ENCODE results near the gene TCF25.

Gene TCF25

DNA sequence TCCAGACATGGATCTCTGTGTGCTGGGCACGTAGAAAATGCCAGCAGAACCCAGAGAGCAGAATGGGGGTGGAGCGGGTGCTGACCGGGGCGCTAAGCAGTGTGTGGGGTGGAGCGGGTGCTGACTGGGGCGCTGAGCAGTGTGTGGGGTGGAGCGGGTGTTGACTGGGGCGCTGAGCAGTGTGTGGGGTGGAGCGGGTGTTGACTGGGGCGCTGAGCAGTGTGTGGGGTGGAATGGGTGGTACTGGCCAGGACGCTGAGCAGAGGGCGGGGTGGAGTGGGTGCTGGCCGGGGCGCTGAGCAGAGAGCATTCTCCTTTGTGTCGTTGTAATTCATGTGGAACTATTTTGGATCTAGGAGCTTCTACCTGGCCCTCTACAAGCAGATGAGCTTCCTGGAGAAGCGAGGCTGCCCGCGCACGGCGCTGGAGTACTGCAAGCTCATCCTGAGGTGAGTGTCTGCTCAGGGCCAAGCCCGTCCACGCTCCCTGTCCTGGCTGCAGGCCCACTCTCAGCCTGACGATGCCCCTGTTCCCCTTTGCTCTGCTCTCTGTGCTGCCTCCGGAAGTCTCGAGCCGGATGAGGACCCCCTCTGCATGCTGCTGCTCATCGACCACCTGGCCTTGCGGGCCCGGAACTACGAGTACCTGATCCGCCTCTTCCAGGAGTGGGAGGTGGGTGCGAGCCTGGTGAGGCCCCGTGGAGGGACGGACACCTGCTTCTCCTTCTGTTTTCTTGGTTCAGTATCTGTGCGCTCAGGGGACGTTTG lies 25.0 kb downstream of the TCF25 start:
- in situ Hi-C loops (cut with HindIII; ENCODE audit: low sequenced_read_pairs), result no loop called here

DNA sequence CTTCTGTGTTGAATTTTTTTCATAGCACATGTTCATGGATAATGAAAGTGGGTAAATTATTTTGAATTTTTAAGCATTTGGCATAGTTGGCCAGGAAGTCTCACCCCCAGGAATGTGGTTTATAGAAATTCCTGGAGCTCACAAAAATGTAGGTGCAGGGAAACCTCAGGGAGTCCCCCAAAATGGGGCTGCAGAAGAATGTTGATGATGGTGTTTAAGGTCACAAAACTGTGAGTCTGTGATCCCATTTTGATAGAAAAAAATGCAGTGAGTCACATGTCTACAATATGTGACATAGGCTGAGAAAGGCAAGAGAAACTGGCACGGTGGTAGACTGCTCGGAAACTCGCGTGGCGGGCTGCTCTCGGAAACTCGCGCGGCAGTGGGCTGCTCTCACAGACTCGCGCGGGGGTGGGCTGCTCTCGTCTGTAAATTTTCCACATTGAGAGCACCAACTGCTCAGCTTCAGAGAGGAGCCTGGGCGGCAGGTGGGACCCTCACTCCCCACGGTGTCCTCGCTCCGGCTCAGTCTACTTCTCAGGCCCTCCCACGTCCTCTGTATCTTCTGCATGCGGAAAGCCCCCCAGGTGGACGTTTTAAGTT lies 26.6 kb downstream of the TCF25 start:
- TF ChIP-seq, protein P1, sequence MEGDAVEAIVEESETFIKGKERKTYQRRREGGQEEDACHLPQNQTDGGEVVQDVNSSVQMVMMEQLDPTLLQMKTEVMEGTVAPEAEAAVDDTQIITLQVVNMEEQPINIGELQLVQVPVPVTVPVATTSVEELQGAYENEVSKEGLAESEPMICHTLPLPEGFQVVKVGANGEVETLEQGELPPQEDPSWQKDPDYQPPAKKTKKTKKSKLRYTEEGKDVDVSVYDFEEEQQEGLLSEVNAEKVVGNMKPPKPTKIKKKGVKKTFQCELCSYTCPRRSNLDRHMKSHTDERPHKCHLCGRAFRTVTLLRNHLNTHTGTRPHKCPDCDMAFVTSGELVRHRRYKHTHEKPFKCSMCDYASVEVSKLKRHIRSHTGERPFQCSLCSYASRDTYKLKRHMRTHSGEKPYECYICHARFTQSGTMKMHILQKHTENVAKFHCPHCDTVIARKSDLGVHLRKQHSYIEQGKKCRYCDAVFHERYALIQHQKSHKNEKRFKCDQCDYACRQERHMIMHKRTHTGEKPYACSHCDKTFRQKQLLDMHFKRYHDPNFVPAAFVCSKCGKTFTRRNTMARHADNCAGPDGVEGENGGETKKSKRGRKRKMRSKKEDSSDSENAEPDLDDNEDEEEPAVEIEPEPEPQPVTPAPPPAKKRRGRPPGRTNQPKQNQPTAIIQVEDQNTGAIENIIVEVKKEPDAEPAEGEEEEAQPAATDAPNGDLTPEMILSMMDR (IDR thresholded peaks at IDR 0.05; ENCODE audit: low read depth, low read length, missing control alignments), result no peak
- in situ Hi-C loops (cut with HindIII; ENCODE audit: low sequenced_read_pairs), result no loop called here
- no peak overlapping the region for H3K4me3 ChIP-seq (ENCODE audit: low read depth, low read length)
- DNase-seq (ENCODE audit: low read depth), result no peak

More for the DNA sequence above, 25.0 kb downstream of the TCF25 start:
- DNase-seq (ENCODE audit: low read depth), result no peak
- TF ChIP-seq, protein P1 (IDR thresholded peaks at IDR 0.05; ENCODE audit: low read depth, low read length, missing control alignments), result no peak
- H3K4me3 ChIP-seq (ENCODE audit: low read depth, low read length), result no peak overlapping the region

DNA sequence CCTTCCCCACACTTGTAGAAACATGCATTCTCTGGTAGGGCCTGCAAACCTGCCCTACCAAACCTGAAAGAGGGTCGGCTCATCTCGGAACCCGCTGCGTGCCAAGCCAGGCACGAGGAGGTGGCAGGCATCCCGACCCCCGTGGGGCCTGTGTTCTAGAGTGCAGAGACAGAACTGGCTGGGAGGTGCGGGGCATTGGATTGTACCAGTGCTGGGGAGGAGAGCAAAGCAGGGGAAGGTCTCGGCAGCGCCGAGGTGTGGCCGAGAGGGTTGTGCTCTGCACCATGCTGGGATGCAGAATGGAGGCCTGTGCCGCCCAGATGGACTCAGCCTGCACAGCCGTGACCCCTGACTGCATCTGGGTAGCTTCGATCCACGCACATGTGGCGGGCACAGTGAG lies 27.5 kb downstream of the TCF25 start:
- H3K4me3 ChIP-seq (ENCODE audit: low read depth, low read length), result no peak overlapping the region
- no peak for DNase-seq (ENCODE audit: low read depth)
- in situ Hi-C loops (cut with HindIII; ENCODE audit: low sequenced_read_pairs), result no loop called here
- TF ChIP-seq, protein P1 (IDR thresholded peaks at IDR 0.05; ENCODE audit: low read depth, low read length, missing control alignments), result no peak

DNA sequence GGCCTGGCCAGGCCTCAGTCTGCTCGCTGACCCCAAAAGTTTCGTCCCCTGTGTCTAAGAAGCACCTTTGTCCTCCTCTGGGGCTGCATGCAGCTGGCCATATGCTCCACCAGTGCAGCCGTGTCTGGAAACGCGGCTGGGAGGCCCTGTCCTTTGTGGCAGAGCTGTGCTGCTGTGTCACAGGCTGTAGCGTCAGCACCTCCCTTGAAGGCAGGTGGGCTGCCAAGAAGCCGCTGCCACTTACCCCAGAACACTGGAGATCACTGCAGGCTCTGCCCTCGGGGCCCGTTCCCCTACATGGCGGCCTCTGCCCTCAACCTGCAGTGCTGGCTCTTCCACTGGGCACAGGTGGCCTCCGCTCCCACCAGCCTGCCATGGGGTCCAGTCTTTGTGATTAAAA lies 29.6 kb downstream of the TCF25 start:
- no peak for DNase-seq (ENCODE audit: low read depth)
- in situ Hi-C loops (cut with HindIII; ENCODE audit: low sequenced_read_pairs), result no loop called here
- H3K4me3 ChIP-seq (ENCODE audit: low read depth, low read length), result no peak overlapping the region
- TF ChIP-seq, protein P1 (IDR thresholded peaks at IDR 0.05; ENCODE audit: low read depth, low read length, missing control alignments), result no peak

DNA sequence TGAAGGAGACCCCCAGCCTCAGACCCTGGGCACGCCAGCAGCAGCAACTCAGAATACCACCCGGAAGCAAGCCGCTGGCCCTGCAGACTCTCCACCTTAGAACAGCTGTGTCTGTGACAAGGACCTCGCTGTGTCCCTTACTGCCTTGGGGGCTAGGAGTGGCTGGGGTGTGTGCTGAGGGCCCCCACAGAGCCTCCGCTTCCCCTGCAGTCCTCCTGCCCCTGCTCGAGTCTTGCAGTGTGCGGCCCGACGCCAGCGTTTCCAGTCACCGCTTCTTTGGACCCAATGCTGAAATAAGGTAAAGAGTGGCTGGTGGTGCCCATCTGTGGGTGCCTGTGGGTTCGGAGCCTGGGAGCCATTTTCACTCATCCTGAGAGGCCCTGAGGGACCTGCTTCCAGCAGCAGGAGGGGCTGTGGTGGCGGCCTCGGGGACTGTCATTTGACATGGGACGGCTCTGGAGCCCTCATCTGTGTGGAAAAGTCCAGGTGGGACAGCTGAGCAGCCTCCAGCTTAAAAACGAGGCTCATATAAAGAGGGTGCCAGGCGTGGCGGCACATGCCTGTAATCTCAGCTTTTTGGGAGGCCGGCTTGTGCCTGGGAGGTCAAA lies 30.6 kb downstream of the TCF25 start:
- H3K4me3 ChIP-seq (ENCODE audit: low read depth, low read length), result no peak overlapping the region
- in situ Hi-C loops (cut with HindIII; ENCODE audit: low sequenced_read_pairs), result no loop called here
- DNase-seq (ENCODE audit: low read depth), result no peak
- TF ChIP-seq, protein P1 (IDR thresholded peaks at IDR 0.05; ENCODE audit: low read depth, low read length, missing control alignments), result no peak

DNA sequence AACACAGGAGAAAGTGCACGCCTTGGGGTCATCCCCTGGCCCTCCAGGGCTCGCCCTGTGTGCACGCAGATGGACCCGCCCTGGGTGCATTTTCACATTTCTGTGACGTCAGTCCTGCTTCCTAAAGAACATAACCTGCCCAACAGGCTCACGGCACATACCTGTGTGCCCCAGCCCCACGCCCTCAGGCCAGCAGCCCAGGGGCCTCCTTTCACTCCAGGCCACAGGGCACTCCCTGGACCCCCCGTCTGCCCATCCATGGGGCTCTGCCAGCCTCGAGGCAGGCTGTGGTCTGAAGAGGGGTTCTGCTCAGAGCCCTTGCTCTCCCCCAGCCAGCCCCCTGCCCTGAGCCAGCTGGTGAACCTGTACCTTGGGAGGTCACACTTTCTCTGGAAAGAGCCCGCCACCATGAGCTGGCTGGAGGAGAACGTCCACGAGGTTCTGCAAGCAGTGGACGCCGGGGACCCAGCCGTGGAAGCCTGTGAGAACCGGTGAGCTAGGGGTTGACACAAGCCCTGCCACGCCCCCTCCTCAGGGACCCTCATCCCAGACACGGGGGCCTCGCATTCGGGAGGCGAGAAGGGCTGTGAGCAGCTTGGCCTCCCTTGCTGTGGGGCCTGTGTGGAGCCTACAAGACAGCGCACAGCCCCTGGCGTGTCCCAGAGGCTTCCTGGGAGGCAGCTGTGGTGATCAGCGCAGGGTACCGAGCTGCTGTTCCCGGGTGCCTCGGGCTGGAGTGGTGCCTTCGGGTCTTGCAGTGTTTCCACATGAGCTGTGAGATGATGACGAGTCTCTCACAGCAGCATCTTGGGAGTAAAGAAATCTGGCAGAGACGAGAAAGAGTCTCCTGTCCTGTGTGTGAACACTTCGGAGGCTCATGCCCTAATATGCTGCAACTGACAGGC lies 31.5 kb downstream of the TCF25 start:
- DNase-seq (ENCODE audit: low read depth), result no peak
- TF ChIP-seq, protein P1 (IDR thresholded peaks at IDR 0.05; ENCODE audit: low read depth, low read length, missing control alignments), result no peak
- in situ Hi-C loops (cut with HindIII; ENCODE audit: low sequenced_read_pairs), result no loop called here
- no peak overlapping the region for H3K4me3 ChIP-seq (ENCODE audit: low read depth, low read length)

Data from astrocyte of the cerebellum (primary cell).